NCI-H446 (cell line): ENCODE measurements around the gene QRFPR.
"Not testable (repeated sequence)": the region's sequence is repeated elsewhere in the genome, so short reads cannot be mapped to it uniquely, and the experiment has no call there.

ENCODE experiments used
- DNase-seq, 2 experiments: peaks; one replicate each; lab custom pipeline; 2025; lab: John Stamatoyannopoulos, UW

Gene QRFPR

GRCh38 chr4:121380776-121381462, at the start of gene QRFPR:
Gene QRFPR (minus strand): TSS chr4:121381018. CDS start chr4:121380647, 371 bp downstream.
- peak in 1 of 2 experiments; percentile 39 for DNase-seq

GRCh38 chr4:121428721-121429120, 47.9 kb upstream of the QRFPR start:
- no peak for DNase-seq

DNA sequence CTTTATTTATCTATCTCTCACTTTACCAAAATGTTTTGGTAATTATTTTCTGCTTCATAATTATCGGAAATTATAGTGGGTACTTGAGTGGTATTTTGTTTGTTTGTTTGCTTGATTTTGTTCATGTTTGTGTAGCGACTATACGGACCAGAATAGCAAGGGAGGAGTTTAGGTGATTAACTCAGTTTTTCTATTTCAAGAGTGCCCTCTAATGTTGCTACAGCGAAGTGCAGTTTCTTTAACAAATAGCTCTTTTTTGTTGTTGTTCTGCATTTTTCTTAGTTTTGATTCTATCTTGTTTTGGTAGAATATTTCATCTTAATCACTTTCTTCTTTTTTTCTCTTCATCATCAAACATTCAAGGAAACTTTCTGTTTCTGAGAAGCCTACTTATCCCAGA, 40.8 kb upstream of the QRFPR start:
- peak; percentile 12 to 65 for DNase-seq

DNA sequence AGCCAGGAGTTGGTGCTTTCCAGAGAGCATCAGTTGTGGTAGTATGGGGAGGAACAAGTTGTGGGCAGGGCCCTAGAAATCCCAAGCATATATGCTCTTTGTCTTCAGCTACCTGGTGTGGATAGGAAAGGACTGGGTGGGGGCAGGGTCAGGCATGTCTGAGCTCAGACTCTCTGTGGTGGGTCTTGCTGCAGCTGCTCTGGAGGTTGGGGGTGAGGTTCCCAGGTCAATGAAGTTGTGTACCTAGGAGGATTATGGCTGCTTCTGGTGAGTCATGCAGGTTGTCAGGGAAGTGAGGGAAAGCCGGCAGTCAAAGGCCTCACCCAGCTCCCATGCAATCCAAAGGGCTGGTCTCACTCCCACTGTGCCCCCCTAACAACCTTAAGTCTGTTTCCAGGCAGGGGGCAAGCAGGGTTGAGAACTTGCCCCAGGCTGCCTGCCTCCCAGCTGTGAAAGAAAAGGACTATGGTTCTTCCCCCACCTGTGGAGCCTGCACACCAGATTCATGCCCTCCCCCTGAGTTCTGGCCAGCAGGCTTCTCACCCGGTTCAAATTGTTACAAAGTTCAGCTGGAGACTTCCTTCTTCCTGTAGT, 30.4 kb upstream of the QRFPR start:
- no peak for DNase-seq

DNA sequence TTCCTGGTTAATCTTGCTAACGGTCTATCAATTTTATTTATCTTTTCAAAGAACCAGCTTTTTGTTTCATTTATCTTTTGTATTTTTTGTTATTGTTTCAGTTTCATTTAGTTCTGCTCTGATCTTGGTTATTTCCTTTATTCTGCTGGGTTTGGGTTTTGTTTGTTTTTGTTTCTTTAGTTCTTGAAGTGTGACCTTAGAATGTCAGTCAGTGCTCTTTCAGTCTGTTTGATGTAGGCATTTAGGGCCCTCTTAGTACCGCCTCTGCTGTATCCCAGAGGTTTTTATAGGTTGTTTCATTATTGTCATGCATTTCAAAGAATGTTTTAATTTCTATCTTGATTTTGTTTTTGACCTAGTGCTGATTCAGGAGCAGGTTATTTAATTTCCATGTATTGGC, 27.7 kb upstream of the QRFPR start:
- not testable (repeated sequence) for DNase-seq

GRCh38 chr4:121400632-121401031, 19.8 kb upstream of the QRFPR start:
- no peak for DNase-seq

DNA sequence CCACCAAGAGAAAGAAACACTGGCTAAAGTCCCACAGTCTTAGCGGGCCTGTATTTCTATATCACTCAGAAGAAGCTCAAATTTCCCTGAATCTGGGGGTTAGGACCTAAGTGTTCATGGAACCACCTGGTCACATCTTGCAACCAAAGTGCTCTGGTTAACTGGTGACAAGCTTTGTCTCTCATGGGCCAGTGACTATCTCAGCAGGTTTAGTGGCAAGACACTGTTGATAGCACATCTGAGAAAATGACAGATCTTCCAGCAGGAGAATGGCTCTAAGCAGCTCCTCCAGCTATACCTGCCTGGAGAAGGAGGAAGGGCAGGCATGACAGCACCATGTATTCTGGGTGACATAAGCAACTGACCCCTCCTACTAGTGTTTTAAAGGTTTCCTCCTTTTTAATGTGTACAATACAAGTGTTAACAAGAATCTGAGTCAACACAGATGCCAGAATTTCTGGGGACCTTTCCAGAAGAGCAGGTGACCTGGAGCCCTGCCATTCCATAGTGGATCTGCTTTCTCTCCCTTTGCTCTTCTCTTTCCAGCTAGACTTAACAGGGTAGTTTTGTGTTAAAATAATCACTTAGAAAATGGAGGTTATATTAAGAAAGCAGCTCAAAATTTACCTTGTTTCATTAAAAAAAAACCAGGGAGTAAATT, 17.3 kb upstream of the QRFPR start:
- DNase-seq = peak; percentile 50 to 81

DNA sequence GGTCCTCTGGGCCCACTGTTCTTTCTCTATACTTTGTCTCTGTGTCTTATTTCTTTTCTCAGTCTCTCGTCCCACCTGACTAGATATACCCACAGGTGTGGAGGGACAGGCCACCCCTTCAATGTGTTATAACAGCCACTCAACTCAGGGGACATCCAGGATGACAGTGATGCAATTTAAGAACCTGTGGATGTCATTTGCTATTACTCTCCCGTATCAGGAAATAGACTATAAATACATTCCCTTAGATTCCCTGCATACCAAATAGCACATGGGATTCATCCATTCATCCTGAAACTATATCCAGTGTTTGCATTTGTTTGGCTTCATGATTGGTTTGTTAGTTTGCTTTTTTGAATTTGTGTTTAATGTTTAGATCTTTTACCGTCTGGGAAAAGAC, 16.6 kb upstream of the QRFPR start:
- DNase-seq = no peak

DNA sequence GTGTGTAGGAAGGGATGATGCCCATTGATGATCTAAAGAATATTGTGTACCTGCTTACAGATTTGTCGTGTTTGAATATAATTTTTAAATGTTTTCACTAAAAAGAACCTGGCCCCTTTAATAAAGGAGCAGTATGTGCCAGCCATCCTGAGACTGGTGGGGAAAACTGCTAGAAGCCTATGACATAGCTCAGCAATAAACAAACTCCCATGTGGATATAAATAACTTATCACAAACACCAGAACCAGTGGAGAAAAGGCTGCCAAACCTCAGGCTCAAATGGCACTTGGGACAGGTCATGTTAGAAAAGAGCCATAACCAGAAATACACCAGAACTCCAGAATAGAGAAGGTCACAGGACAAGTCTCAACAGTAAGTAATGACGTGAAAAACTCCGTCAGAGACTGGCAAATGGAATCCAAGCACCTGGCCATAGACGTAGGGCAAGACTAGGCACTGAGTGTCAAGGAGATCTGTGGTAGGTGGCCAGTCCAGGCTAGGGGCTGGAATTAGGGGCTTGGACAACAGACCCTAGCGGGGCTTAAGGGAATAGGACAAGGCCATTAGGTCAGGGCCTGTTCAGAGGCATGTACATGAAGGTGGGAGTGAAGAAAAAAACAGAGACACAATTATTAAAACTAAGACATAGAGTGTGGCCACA, 11.7 kb upstream of the QRFPR start:
- DNase-seq = no peak

DNA sequence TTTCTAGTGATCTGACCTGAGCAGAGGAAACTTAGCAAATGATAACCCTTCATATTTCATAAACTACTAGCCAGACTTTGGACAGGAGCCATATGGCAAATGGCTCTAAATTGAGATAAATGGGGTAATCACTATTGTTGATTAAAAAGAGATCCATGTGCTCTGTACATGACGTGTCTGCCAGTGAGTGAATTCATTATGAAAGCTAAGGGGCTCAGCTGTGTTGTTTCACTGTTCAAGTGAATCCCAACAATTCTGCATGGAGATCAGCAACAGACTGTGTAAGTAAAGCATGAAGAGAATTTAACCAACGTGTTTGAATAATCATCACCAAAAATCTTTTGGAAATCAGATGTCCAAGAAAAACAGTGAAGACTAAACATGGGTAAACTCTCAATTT, 9.5 kb upstream of the QRFPR start:
- DNase-seq = peak; percentile 20 to 49

DNA sequence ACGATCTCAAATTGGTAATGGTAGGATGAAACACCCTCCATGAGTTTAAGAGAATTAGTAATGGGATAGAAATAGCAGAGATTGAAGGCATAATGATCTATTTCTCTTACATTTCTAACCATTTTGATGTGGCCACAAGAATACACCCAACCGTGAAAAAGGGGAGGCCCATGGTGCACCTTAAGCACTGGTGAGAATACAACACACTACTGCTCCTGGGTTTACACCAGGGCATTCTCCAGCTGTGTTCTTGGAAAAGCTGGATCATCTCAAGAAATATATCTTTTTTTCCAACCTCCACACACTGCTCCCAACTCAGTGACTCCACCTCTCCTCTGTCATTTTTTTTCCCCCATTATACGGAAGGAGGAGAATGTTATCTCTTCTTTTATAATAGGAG, 1.5 kb downstream of the QRFPR start:
- DNase-seq = no peak

- DNase-seq = no peak
Measured at GRCh38 chr4:121377076-121377475, 3.7 kb downstream of the QRFPR start.

DNA sequence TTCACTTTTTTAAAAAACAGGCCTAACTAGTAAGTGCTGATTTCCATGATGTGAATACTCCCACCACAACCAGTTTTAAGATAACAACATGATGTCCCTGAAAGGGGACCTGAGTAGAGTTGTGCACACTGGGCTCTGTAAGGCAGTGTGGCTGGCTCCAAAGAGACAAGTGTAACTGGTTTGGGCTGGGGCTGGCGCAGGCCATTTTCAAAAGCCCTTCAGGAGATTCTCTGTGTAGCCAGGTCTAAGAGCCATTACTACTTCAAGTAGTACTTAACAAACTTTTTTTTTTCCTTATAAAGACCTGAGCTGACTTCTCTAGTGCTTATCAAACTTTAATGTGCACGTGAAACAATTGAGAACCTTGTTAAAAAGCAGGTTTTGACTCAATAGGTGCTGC, 4.3 kb downstream of the QRFPR start:
- DNase-seq = no peak

DNA sequence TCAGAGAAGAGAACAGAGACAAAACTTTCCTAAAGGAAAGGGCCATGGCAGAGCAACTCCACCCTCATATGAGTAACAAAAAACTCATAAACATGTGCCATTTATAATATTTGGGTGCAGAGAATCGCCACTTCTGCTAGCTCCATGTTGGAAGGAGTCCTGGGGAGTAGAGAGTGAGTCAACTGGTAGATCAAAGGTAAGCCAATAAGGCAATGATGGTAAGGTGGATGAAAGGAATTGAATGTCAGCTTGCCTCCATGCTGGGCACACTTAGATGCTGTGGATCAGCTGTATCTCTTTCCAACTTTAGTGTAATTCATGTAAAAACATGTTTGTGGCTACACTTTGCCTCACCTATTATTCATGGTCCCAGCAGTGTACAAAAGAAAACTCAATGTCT, 4.7 kb downstream of the QRFPR start:
- DNase-seq = no peak

DNA sequence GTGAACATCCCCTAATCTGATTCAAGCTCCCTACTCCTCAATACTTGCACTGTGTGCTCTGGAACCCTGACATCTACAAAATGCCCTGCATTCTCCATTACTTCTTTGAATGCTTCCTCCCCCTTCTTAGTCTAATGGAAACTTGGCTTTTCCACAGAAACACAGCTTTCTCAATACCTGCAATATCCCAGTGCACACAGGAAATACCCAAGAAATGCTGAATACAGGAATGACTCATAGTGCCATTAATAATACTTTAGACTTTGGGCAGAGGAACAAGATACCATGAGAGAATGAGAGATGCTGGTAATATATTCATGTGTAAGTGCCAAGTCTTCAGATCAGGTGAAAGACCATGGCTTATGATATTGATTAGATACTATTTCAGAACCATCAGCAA, 5.6 kb downstream of the QRFPR start:
- DNase-seq = no peak

GRCh38 chr4:121373841-121374240, 7.0 kb downstream of the QRFPR start:
- DNase-seq = no peak

GRCh38 chr4:121370729-121371325, 10.0 kb downstream of the QRFPR start:
- peak; percentile 56 to 59 for DNase-seq

DNA sequence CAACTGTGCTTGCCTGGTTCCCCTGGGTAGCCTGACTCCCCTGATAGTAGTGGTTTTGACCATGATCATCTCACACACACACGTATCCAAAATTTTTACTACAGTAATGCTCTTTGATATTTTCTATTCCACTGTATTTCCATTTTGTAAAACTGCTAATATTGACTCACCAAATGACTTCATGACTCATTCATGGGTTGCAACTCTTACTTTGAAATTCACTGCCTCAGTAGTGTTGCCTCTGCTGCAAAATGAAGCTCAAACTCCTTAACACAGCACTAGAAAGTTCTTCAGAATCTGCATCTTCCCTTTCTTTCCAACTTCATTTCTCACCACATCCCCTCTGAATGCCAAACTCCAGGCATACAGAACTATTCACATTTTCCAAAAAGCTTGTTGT, 20.3 kb downstream of the QRFPR start:
- no peak for DNase-seq

DNA sequence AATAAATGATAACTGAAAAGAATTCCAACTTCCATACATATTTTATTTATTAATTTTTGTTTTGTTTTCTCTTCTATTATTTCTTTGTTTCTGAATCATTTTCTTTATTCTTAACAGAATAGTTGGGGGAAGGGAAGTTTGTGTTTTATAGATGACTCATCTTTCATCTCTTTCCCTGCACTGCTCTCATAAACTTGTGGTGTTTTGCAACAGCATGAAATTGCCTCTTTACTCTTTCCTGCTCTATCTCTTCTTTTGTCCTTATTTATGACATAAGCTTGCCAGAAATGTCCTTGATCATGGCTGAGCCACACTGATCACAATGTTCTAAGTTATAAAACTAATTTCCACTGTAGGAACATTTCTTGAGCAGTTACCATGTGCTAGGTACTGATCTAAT, 22.3 kb downstream of the QRFPR start:
- DNase-seq = no peak

DNA sequence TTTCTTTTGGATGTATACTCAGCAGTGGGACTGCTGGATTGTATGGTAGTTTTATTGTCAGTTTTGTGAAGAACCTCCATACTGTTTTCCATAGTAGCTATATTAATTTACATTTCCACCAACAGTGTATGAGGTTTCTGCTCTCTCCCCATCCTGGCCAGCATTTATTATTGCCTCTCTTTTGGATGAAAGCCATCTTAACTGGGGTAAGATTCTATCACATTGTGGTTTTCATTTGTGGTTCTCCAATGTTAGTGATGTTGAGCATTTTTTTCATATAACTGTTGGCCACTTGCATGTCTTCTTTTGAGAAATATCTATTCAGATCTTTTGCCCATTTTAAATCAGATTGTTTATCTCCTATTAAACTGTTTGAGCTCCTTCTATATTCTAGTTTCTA, 27.6 kb downstream of the QRFPR start:
- DNase-seq = no peak

DNA sequence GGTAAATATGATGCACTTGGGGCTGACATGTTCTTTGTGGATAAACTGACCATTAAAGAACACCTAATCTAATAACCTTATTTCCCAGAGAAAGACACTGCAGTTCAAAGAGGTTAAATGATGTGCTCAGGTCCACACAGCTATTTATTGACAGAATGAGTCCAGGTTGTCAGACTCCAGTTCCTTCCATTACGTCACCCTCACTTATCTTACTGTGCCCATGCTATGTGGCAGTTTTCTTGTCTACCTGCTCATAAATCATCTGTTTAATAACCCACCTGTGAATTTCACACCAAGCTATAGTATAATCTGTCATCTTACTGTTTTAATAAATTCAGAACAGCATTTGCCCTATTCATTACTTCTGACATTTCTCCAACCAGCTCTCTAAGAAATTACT, 36.7 kb downstream of the QRFPR start:
- DNase-seq = no peak

DNA sequence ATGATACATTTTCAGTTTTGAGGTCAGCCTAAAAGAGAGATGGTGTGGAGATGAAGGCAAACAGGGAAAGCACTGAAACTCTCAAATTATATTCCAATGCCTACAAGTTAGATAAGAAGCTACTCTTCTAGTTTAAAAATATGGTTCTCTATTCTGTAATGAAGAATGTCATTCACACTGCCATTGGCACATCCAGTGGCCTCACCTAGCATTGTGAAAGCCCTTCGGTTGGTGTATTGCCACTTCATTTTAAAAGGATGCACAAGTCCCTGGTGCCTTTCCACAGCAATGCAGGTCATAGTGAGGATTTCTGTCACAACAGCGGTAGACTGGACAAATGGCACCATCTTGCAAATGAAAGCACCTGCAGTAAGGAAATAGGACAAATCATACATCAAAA, 40.6 kb downstream of the QRFPR start:
- no peak for DNase-seq

DNA sequence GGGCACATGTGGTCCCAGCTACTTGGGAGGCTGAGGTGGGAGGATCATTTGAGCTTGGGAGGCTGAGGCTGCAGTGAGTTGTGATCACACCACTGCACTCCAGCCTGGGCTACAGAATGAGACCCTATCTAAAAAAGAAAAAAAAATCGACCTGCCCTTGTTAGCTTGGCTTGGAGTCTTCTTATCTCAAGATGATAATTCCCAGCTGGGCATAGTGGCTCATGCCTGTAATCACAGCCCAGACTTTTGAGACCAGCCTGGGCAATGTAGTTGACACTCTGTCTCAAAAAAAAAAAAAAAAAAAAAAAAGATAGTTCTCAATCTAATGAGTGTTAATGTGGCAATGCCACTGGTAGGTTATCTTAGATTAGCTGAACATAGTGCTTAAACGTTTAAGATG, 41.0 kb downstream of the QRFPR start:
- DNase-seq = no peak
